ENCODE results near the gene ZBTB4. TPM values are rescaled to one million over a fixed set of nuclear protein-coding genes. Genes with fewer than 3 reads are reported as not detected.

The ZBTB4 gene
- total and polyA plus RNA-seq, 9 of the 15 experiments (the other 6 are each of a cell fraction or from before 2014, with no cell fraction given), result 0.92 to 6.9 (median 3.3) TPM

DNA sequence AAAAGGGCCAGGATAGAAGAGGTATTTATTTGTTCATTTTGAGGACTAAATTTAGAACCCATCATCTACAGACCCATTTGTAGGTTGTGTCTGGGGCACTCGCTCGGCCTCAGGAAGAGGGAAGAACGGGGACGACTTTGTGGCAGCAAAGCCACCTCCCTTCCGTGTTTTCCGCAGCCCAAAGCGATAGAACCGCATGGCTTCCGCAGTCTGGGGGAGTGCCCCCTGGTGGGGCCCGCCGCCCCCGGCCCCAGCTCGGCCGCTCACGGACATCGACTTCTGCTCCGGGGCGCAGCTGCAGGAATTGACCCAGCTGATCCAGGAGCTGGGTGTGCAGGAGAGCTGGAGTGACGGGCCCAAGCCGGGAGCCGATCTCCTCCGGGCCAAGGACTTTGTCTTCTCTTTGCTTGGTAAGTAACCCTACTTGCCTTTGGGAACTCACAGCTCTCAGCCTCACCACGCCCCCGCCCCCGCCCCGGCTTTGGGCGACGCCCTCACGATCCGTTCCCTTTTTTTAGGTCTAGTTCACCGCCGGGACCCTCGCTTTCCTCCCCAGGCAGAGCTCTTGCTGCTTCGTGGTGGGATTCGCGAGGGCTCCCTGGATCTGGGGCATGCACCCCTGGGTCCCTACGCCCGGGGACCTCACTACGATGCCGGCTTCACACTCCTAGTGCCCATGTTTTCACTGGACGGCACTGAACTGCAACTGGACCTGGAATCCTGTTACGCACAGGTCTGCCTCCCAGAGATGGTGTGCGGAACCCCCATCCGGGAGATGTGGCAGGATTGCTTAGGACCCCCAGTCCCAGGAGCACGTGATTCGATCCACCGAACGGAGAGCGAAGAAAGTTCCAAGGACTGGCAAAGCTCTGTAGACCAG, 43.5 kb downstream of the ZBTB4 start (continued):
- TF ChIP-seq, protein P1, sequence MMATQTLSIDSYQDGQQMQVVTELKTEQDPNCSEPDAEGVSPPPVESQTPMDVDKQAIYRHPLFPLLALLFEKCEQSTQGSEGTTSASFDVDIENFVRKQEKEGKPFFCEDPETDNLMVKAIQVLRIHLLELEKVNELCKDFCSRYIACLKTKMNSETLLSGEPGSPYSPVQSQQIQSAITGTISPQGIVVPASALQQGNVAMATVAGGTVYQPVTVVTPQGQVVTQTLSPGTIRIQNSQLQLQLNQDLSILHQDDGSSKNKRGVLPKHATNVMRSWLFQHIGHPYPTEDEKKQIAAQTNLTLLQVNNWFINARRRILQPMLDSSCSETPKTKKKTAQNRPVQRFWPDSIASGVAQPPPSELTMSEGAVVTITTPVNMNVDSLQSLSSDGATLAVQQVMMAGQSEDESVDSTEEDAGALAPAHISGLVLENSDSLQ (IDR thresholded peaks at IDR 0.05), result 0 out of 2 replicates have a peak, but pooled peaks have one; percentile 11
- TF ChIP-seq CTBP1 (IDR thresholded peaks at IDR 0.05; ENCODE audit: borderline replicate concordance) (0 out of 2 replicates have a peak, but pooled peaks have one; percentile 2), POU5F1 (IDR thresholded peaks at IDR 0.05; ENCODE audit: borderline replicate concordance, low read depth, low read length, partially characterized antibody) (no peak)

DNA sequence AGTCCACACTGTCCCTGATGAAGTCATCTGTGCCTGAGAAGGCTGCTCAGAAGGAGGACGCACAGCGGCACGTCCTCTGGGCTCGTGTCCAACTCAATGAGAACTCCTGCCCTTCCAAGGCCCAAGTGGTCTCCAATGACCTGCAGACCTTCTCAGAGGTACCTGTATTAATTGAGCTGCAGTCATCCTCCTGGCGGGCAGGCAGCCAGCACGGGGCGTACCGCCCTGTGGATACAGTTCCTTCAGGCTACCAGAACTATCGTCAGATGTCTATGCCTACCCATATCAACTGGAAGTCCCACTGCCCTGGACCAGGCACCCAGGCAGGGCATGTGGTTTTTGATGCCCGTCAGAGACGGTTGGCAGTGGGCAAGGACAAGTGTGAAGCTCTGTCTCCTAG, 47.1 kb downstream of the ZBTB4 start:
- peaks cover 7% of the 10 kb centered on the region; the same call in 2 of the 3 replicates for H3K79me2 ChIP-seq (ENCODE audit: control insufficient read depth, insufficient read depth, low read length)
- WGBS (ENCODE audit: insufficient coverage, low coverage, missing lambda C conversion rate), result 63% methylated on average over 11 of the region's 11 CpGs
- BruUV-seq (replicated peaks), result no TSS peak
- H3K4me1 ChIP-seq (replicated peaks in 1 of 2; ENCODE audit: control insufficient read depth in 2 of 2, insufficient read depth in 2 of 2, low read length in 2 of 2), result peaks cover 5 to 26% of the 10 kb centered on the region in 2 experiments; a peak in 4 of 5 replicates
- no peak overlapping the region for H2AFZ ChIP-seq (ENCODE audit: low read depth, low read length)
- no peaks in the 10 kb centered on the region for H3K9me3 ChIP-seq (replicated peaks; ENCODE audit: control insufficient read depth, insufficient read depth, low read depth, low read length)
- CTCF ChIA-PET (ENCODE audit: low intra/inter-chr PET ratio), result no interaction called here
- ATAC-seq (no peak), FAIRE-seq (no peak), DNase-seq (ENCODE audit: extremely low read depth in 1 of 4, low spot score in 3 of 4) (no peak)
- no peak overlapping the region for H3K4me2 ChIP-seq (ENCODE audit: insufficient read depth, low read length)
- intact Hi-C loops (cut with micrococcal nuclease), result no loop called here
- H3K9me1 ChIP-seq (ENCODE audit: control insufficient read depth, insufficient read depth, low read length), result no peaks in the 10 kb centered on the region
- POLR2A ChIA-PET, result no interaction called here
- no peak overlapping the region for H3K9ac ChIP-seq (ENCODE audit: insufficient read depth in 1 of 2, low read depth in 2 of 2, low read length in 2 of 2)
- H3K4me3 ChIP-seq, result no peak overlapping the region
- H3K27me3 ChIP-seq (ENCODE audit: control insufficient read depth in 2 of 2, insufficient read depth in 2 of 2, low read length in 2 of 2), result no peaks in the 10 kb centered on the region
- H3K27ac ChIP-seq (ENCODE audit: extremely low read depth, low read depth, low read length), result no peak overlapping the region
- no peaks in the 10 kb centered on the region for H4K20me1 ChIP-seq (replicated peaks; ENCODE audit: control insufficient read depth, insufficient read depth, low read length)
- in situ Hi-C loops (cut with MboI), result no loop called here
- H3K36me3 ChIP-seq (ENCODE audit: control insufficient read depth, insufficient read depth, low read length), result no peaks in the 10 kb centered on the region
- TF ChIP-seq, protein P2, sequence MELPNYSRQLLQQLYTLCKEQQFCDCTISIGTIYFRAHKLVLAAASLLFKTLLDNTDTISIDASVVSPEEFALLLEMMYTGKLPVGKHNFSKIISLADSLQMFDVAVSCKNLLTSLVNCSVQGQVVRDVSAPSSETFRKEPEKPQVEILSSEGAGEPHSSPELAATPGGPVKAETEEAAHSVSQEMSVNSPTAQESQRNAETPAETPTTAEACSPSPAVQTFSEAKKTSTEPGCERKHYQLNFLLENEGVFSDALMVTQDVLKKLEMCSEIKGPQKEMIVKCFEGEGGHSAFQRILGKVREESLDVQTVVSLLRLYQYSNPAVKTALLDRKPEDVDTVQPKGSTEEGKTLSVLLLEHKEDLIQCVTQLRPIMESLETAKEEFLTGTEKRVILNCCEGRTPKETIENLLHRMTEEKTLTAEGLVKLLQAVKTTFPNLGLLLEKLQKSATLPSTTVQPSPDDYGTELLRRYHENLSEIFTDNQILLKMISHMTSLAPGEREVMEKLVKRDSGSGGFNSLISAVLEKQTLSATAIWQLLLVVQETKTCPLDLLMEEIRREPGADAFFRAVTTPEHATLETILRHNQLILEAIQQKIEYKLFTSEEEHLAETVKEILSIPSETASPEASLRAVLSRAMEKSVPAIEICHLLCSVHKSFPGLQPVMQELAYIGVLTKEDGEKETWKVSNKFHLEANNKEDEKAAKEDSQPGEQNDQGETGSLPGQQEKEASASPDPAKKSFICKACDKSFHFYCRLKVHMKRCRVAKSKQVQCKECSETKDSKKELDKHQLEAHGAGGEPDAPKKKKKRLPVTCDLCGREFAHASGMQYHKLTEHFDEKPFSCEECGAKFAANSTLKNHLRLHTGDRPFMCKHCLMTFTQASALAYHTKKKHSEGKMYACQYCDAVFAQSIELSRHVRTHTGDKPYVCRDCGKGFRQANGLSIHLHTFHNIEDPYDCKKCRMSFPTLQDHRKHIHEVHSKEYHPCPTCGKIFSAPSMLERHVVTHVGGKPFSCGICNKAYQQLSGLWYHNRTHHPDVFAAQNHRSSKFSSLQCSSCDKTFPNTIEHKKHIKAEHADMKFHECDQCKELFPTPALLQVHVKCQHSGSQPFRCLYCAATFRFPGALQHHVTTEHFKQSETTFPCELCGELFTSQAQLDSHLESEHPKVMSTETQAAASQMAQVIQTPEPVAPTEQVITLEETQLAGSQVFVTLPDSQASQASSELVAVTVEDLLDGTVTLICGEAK (IDR thresholded peaks at IDR 0.05), result no peak
- TF ChIP-seq, protein P2 (CRISPR knock-in tag; IDR thresholded peaks at IDR 0.05), result no peak
